K562 (cell line): ENCODE results near the gene BRICD5.

Experiments
- ADNP ChIP-seq: fragments of 200-800 bp; sonication (Bioruptor generic); IDR thresholded peaks from 2 replicates; pipeline ENCODE4 v1.6.1; 2016; ENCODE audit warnings: missing genetic modification characterization, missing compliant biosample characterization
- ATF3 ChIP-seq, 2 experiments: fragments of 450-650 bp in 1 of 2; sonication (generic) in 1 of 2; formaldehyde crosslinking in 1 of 2; IDR thresholded peaks in 1 of 2; conservative IDR thresholded peaks in 1 of 2; 2 replicates each; pipeline versions ENCODE4 v1.6.1 to v1.8.1; 2016 to 2023; ENCODE audit warnings: mild to moderate bottlenecking in 2 of 2, moderate library complexity in 2 of 2, inconsistent platforms in 1 of 2, missing genetic modification reagents in 1 of 2
- ESRRA ChIP-seq: fragments of 450-650 bp; IDR thresholded peaks from 2 replicates; pipeline ENCODE4 v1.6.1; 2014; ENCODE audit warnings: low read depth, mild to moderate bottlenecking, moderate library complexity, borderline replicate concordance
- MTA2 ChIP-seq: fragments of 450-650 bp; IDR thresholded peaks from 2 replicates; pipeline ENCODE4 v1.6.1; 2016; ENCODE audit warnings: low read depth
- NFIC ChIP-seq: fragments of 450-650 bp; IDR thresholded peaks from 2 replicates; pipeline ENCODE4 v1.6.1; 2017; ENCODE audit warnings: mild to moderate bottlenecking, inconsistent platforms
- STAT6 ChIP-seq: sonication (generic); formaldehyde crosslinking; IDR thresholded peaks from 2 replicates; pipeline ENCODE4 v1.8.1; 2023; ENCODE audit warnings: mild to moderate bottlenecking, missing genetic modification reagents
- ZNF197 ChIP-seq: fragments of 200-800 bp; sonication (Bioruptor generic); IDR thresholded peaks from 2 replicates; pipeline ENCODE4 v1.6.1; 2016; ENCODE audit warnings: low read depth, missing genetic modification characterization, missing compliant biosample characterization
- TF ChIP-seq, protein P1 (sequence below): fragments of 450-650 bp; IDR thresholded peaks from 2 replicates; pipeline ENCODE4 v1.6.1; 2018; ENCODE audit not compliant: partially characterized antibody
- TF ChIP-seq, protein P2 (sequence below), 3 experiments: IDR thresholded peaks in 2 of 3; conservative IDR thresholded peaks in 1 of 3; 2 replicates each; pipeline ENCODE4 v1.5.1; 2011 to 2012; ENCODE audit warnings: low read length in 3 of 3, mild to moderate bottlenecking in 3 of 3, control low read depth in 2 of 3, improper control_type of control experiment in 1 of 3, inconsistent platforms in 1 of 3, low read depth in 1 of 3, mixed read lengths in 1 of 3, moderate library complexity in 1 of 3; ENCODE audit not compliant: insufficient read depth in 2 of 3

GRCh38 chr16:2207872-2208271 is 2.8 kb downstream of the BRICD5 start:
- TF ChIP-seq MTA2: no peak
- TF ChIP-seq ADNP (tag): no peak
- no peak for TF ChIP-seq NFIC
- TF ChIP-seq ZNF197 (CRISPR knock-in tag): no peak
- TF ChIP-seq ATF3 (IDR thresholded peaks at IDR 0.05): no peak
- TF ChIP-seq ATF3 (CRISPR knock-in tag; conservative IDR thresholded peaks at IDR 0.05): no peak
- no peak for TF ChIP-seq STAT6 (CRISPR knock-in tag)
- TF ChIP-seq, protein P1, sequence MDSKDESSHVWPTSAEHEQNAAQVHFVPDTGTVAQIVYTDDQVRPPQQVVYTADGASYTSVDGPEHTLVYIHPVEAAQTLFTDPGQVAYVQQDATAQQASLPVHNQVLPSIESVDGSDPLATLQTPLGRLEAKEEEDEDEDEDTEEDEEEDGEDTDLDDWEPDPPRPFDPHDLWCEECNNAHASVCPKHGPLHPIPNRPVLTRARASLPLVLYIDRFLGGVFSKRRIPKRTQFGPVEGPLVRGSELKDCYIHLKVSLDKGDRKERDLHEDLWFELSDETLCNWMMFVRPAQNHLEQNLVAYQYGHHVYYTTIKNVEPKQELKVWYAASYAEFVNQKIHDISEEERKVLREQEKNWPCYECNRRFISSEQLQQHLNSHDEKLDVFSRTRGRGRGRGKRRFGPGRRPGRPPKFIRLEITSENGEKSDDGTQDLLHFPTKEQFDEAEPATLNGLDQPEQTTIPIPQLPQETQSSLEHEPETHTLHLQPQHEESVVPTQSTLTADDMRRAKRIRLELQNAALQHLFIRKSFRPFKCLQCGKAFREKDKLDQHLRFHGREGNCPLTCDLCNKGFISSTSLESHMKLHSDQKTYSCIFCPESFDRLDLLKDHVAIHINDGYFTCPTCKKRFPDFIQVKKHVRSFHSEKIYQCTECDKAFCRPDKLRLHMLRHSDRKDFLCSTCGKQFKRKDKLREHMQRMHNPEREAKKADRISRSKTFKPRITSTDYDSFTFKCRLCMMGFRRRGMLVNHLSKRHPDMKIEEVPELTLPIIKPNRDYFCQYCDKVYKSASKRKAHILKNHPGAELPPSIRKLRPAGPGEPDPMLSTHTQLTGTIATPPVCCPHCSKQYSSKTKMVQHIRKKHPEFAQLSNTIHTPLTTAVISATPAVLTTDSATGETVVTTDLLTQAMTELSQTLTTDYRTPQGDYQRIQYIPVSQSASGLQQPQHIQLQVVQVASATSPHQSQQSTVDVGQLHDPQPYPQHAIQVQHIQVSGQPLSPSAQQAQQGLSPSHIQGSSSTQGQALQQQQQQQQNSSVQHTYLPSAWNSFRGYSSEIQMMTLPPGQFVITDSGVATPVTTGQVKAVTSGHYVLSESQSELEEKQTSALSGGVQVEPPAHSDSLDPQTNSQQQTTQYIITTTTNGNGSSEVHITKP: no peak
- TF ChIP-seq, protein P2, sequence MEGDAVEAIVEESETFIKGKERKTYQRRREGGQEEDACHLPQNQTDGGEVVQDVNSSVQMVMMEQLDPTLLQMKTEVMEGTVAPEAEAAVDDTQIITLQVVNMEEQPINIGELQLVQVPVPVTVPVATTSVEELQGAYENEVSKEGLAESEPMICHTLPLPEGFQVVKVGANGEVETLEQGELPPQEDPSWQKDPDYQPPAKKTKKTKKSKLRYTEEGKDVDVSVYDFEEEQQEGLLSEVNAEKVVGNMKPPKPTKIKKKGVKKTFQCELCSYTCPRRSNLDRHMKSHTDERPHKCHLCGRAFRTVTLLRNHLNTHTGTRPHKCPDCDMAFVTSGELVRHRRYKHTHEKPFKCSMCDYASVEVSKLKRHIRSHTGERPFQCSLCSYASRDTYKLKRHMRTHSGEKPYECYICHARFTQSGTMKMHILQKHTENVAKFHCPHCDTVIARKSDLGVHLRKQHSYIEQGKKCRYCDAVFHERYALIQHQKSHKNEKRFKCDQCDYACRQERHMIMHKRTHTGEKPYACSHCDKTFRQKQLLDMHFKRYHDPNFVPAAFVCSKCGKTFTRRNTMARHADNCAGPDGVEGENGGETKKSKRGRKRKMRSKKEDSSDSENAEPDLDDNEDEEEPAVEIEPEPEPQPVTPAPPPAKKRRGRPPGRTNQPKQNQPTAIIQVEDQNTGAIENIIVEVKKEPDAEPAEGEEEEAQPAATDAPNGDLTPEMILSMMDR (IDR thresholded peaks at IDR 0.05 in 2 of 3, conservative IDR thresholded peaks at IDR 0.05 in 1 of 3; ENCODE audit: insufficient read depth in 2 of 3, low read depth in 1 of 3, low read length in 3 of 3): no peak
- TF ChIP-seq ESRRA: no peak
